SH-SY5Y (cell line): ENCODE data around the gene DPM3.

Experiments
- GATA2 ChIP-seq: IDR thresholded peaks from 2 replicates; pipeline ENCODE4 v1.6.1; 2011; ENCODE audit warnings: mild to moderate bottlenecking, low read depth, low read length
- GATA3 ChIP-seq: IDR thresholded peaks from 2 replicates; pipeline ENCODE4 v1.6.1; 2011; ENCODE audit warnings: low read depth, mild to moderate bottlenecking, low read length, moderate library complexity

- no peak for TF ChIP-seq GATA2
- no peak for TF ChIP-seq GATA3
Observed at GRCh38 chr1:155175281-155175926, 35.1 kb upstream of the DPM3 start.
